PC-3 (cell line): ENCODE measurements around the gene USP34. TPM values are rescaled to one million over a fixed set of nuclear protein-coding genes. Genes with fewer than 3 reads are reported as not detected.
A peak's percentile ranks its signal among the peaks of the same experiment; 100 is the strongest.

Experiments used
- ATAC-seq: fragments of 200-7000 bp; cut with Tn5 transposase; 2 replicates; pipeline ENCODE4 v1.9.1; 2020; ENCODE audit warnings: mild to moderate bottlenecking, moderate library complexity
- BruUV-seq: library from RNA; stranded (reverse); fragments of 400-500 nt; replicated peaks from 2 replicates; lab custom pipeline; 2021; lab: Mats Ljungman, UMichigan
- CTCF ChIA-PET: fragments of 300-600 bp; sonication (Branson Sonifier 250); formaldehyde crosslinking; loops from one replicate; lab custom pipeline; 2022; ENCODE audit warnings: antibody characterized with exemption; lab: Charles Lee
- POLR2A ChIA-PET: fragments of 300-600 bp; sonication (Branson Sonifier 250); formaldehyde crosslinking; loops from one replicate; lab custom pipeline; 2022; ENCODE audit warnings: antibody characterized with exemption; ENCODE audit not compliant: unreplicated experiment; lab: Charles Lee
- DNase-seq: peaks from one replicate; pipeline ENCODE4 v3.0.0-alpha.2; 2015
- H2AFZ ChIP-seq: fragments of 300-600 bp; sonication (generic); 2 replicates; pipeline ENCODE4 v1.6.0; 2016; ENCODE audit warnings: antibody characterized with exemption, low read length
- H3F3A ChIP-seq: fragments of 300-600 bp; sonication (generic); one replicate; pipeline ENCODE4 v1.6.0; 2017; ENCODE audit warnings: antibody characterized with exemption, low read length, control low read depth, mild to moderate bottlenecking; ENCODE audit not compliant: unreplicated experiment
- H3K27ac ChIP-seq: fragments of 300-600 bp; sonication (generic); 2 replicates; pipeline ENCODE4 v1.5.1; 2016; ENCODE audit warnings: mild to moderate bottlenecking, low read length
- H3K27me3 ChIP-seq: fragments of 300-600 bp; sonication (generic); 2 replicates; pipeline ENCODE4 v1.6.1; 2016; ENCODE audit warnings: low read length, mixed read lengths
- H3K36me3 ChIP-seq: fragments of 300-600 bp; sonication (generic); 2 replicates; pipeline ENCODE4 v1.6.1; 2016; ENCODE audit warnings: low read depth, mixed run types, low read length, mixed read lengths
- H3K4me1 ChIP-seq: fragments of 300-600 bp; sonication (generic); 2 replicates; pipeline ENCODE4 v1.5.1; 2016; ENCODE audit warnings: low read length; ENCODE audit not compliant: insufficient read depth
- H3K4me2 ChIP-seq: fragments of 300-600 bp; sonication (generic); 2 replicates; pipeline ENCODE4 v1.6.0; 2016; ENCODE audit warnings: low read length
- H3K4me3 ChIP-seq: fragments of 300-600 bp; sonication (generic); 2 replicates; pipeline ENCODE4 v1.5.1; 2016; ENCODE audit warnings: mild to moderate bottlenecking, low read length, mixed read lengths
- H3K79me2 ChIP-seq: fragments of 300-600 bp; sonication (generic); 2 replicates; pipeline ENCODE4 v1.6.1; 2017; ENCODE audit warnings: low read length, mixed read lengths
- H3K9ac ChIP-seq: fragments of 300-600 bp; sonication (generic); 2 replicates; pipeline ENCODE4 v1.6.0; 2016; ENCODE audit warnings: mild to moderate bottlenecking, low read length
- H3K9me2 ChIP-seq: fragments of 300-600 bp; sonication (generic); replicated peaks from 2 replicates; pipeline ENCODE4 v1.6.1; 2016; ENCODE audit warnings: mixed run types, low read length, mixed read lengths
- H3K9me3 ChIP-seq: fragments of 300-600 bp; sonication (generic); 2 replicates; pipeline ENCODE4 v1.6.1; 2016; ENCODE audit warnings: low read length, mixed read lengths
- H4K20me1 ChIP-seq: fragments of 300-600 bp; sonication (generic); 2 replicates; pipeline ENCODE4 v1.6.1; 2016; ENCODE audit warnings: low read length, mixed read lengths
- CTCF ChIP-seq: fragments of 300-600 bp; sonication (generic); conservative IDR thresholded peaks from 2 replicates; pipeline ENCODE4 v1.5.1; 2017; ENCODE audit warnings: antibody characterized with exemption, low read depth, mild to moderate bottlenecking, low read length
- EZH2 ChIP-seq: fragments of 300-600 bp; sonication (generic); IDR thresholded peaks from one replicate; pipeline ENCODE4 v1.6.1; 2017; ENCODE audit warnings: antibody characterized with exemption, mild to moderate bottlenecking, low read length; ENCODE audit not compliant: unreplicated experiment
- EZH2phosphoT487 ChIP-seq: fragments of 300-600 bp; sonication (generic); IDR thresholded peaks from 2 replicates; pipeline ENCODE4 v1.6.1; 2018; ENCODE audit warnings: mild to moderate bottlenecking, antibody characterized with exemption, low read length, borderline replicate concordance
- intact Hi-C: fragments of 100-400 bp; cut with micrococcal nuclease; formaldehyde crosslinking; loops from 2 replicates; pipeline ENCODE4 v1.9.0; 2023
- total RNA-seq: library from RNA; depleted of rRNA; stranded (reverse); fragments of >200 nt; gene quantifications from 2 replicates; pipeline ENCODE4 v1.2.3, GENCODE V29; 2014

USP34 gene
- total RNA-seq, 1 experiment from 2014 or later: 67.1 TPM

DNA sequence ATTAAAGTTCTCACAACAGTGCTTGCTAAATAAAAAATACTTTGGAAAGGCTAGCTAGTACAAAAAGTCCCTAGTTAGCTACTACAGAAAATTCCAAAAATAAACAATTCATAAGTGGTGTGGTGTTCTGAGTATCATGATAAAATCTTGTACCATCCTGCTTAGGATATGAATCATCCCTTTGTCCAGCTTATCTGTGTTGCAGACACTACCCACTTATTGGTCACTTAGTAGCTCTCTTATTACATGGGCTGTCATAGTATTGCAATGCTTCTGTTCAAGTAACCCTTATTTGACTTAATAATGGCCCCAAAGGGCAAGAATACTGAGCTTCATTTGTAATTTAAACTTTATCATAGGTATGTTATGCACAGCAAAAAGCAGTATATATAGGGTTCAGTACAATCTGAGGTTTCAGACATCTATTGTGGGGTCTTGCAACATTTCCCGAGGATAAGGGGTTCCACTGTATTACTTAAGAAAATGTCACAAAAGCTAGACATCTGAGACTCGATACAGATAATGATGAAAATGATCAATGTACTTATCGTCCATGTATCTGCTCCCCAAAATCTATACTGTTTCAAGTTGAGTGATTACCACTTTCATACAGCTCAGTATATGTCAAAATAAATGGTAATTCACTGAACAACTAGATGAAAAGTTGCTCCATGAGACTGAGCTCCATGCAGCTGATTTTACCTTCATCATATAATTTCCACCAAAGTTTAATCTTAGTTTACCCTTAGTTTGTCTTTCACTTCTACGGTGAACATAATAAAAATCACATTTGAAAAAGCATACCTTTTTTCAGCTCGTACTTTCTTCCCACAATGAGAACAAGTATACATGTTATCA, 215.1 kb downstream of the USP34 start:
- BruUV-seq: TSS peak; percentile 3
- ChIA-PET CTCF (no interaction called here), POLR2A (no interaction called here)
- no peaks in the 10 kb centered on the region for H4K20me1 ChIP-seq
- no peaks in the 10 kb centered on the region for H3K79me2 ChIP-seq
- H2AFZ ChIP-seq: no peak overlapping the region
- no peaks in the 10 kb centered on the region for H3K9me3 ChIP-seq
- no peaks in the 10 kb centered on the region for H3K9me2 ChIP-seq
- no peaks in the 10 kb centered on the region for H3F3A ChIP-seq
- H3K27ac ChIP-seq: peak overlapping the region; percentile 67
- DNase-seq (peak; percentile 81), ATAC-seq (peak; percentile 99)
- H3K36me3 ChIP-seq: peaks cover 13% of the 10 kb centered on the region
- TF ChIP-seq EZH2phosphoT487 (no peak), EZH2 (no peak), CTCF (no peak)
- intact Hi-C loops: no loop called here
- H3K4me1 ChIP-seq: peaks cover 45% of the 10 kb centered on the region
- peak overlapping the region; percentile 10; the same call in 1 of the 2 replicates for H3K9ac ChIP-seq
- H3K27me3 ChIP-seq: no peaks in the 10 kb centered on the region
- peak overlapping the region; percentile 68 for H3K4me2 ChIP-seq
- H3K4me3 ChIP-seq: peak overlapping the region; percentile 36

DNA sequence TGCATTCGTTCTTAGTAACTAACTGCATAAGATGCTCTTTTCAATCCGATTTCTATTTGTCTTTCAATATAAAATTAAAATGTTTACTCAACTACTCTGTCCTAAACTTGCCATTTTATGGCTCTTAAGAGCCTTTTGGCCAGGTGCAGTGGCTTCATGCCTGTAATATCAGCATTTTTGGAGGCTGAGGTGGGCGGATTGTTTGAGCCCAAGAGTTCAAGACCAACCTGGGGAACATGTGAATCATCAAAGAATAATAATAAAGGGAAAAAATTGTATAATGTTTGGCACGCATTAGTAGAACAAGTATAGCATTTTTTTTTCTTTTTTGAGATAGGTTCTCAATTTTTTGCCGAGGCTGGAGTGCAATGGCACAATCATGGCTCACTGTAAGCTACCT, 216.4 kb downstream of the USP34 start:
- Histone ChIP-seq H3K27ac (no peak overlapping the region), H3F3A (no peaks in the 10 kb centered on the region), H3K27me3 (no peaks in the 10 kb centered on the region), H3K79me2 (no peaks in the 10 kb centered on the region), H3K4me1 (peaks cover 45% of the 10 kb centered on the region), H3K9me2 (no peaks in the 10 kb centered on the region), H3K36me3 (peaks cover 13% of the 10 kb centered on the region), H3K9ac (no peak overlapping the region), H4K20me1 (no peaks in the 10 kb centered on the region), H3K4me2 (no peak overlapping the region), H3K4me3 (no peak overlapping the region), H2AFZ (no peak overlapping the region), H3K9me3 (no peaks in the 10 kb centered on the region)
- ChIA-PET POLR2A (interaction anchor here (0.5 kb wide), 1 partner anchor 488 kb away, joined by 10 read pairs; no protein-coding TSS in a partner anchor), CTCF (no interaction called here)
- TF ChIP-seq CTCF: no peak
- TF ChIP-seq EZH2phosphoT487: no peak
- no peak for TF ChIP-seq EZH2
- ATAC-seq (no peak), DNase-seq (no peak)
- BruUV-seq: no TSS peak
- intact Hi-C loops: no loop called here

- ATAC-seq (peak; percentile 25), DNase-seq (peak; percentile 50)
- no peaks in the 10 kb centered on the region for H4K20me1 ChIP-seq
- no peaks in the 10 kb centered on the region for H3F3A ChIP-seq
- H2AFZ ChIP-seq: no peak overlapping the region
- H3K9me2 ChIP-seq: no peaks in the 10 kb centered on the region
- TF ChIP-seq EZH2 (no peak), EZH2phosphoT487 (no peak), CTCF (no peak)
- no peaks in the 10 kb centered on the region for H3K9me3 ChIP-seq
- no peak overlapping the region for H3K4me3 ChIP-seq
- peak overlapping the region; percentile 6; the same call in 1 of the 2 replicates for H3K4me2 ChIP-seq
- no TSS peak for BruUV-seq
- peaks cover 45% of the 10 kb centered on the region for H3K4me1 ChIP-seq
- H3K36me3 ChIP-seq: peaks cover 16% of the 10 kb centered on the region
- H3K9ac ChIP-seq: no peak overlapping the region
- intact Hi-C loops: no loop called here
- CTCF ChIA-PET: no interaction called here
- no peaks in the 10 kb centered on the region for H3K27me3 ChIP-seq
- POLR2A ChIA-PET: no interaction called here
- H3K27ac ChIP-seq: peak overlapping the region; percentile 19
- H3K79me2 ChIP-seq: no peaks in the 10 kb centered on the region
Measured at GRCh38 chr2:61253136-61253535, 217.8 kb downstream of the USP34 start.
